DOHH2 (cell line): ENCODE measurements around the gene SERAC1.

Source experiments
- CTCF ChIP-seq: fragments of 200-600 bp; sonication (generic); IDR thresholded peaks from one replicate; pipeline ENCODE4 v1.5.1; 2014; ENCODE audit warnings: antibody characterized with exemption, mild to moderate bottlenecking, low read depth, low read length; ENCODE audit not compliant: poor library complexity, severe bottlenecking
- EZH2phosphoT487 ChIP-seq: fragments of 200-600 bp; sonication (generic); IDR thresholded peaks from 2 replicates; pipeline ENCODE4 v1.6.1; 2017; ENCODE audit warnings: borderline replicate concordance, mild to moderate bottlenecking, antibody characterized with exemption, low read length, moderate library complexity, mixed read lengths

GRCh38 chr6:158069800-158070195 lies 98.3 kb downstream of the SERAC1 start:
- no peak for TF ChIP-seq CTCF
- no peak for TF ChIP-seq EZH2phosphoT487
